Breast epithelium (tissue), 4 donors: Measurements from ENCODE around the gene SRMS. TPM values are rescaled to one million over a fixed set of nuclear protein-coding genes. Genes with fewer than 3 reads are reported as not detected.

Experiments
- DNase-seq, 2 donors: peaks; one replicate each; pipeline ENCODE4 v3.0.0-alpha.2; 2019; ENCODE audit warnings: low spot score in 2 of 2
- H3K27ac ChIP-seq, 2 donors: fragments of 200-600 bp; sonication (generic) in 1 of 2; one replicate each; pipeline ENCODE4 v1.5.1; 2016 to 2019; ENCODE audit warnings: mild to moderate bottlenecking in 1 of 2
- H3K27me3 ChIP-seq, 2 donors: fragments of 200-600 bp; sonication (generic) in 1 of 2; one replicate each; pipeline versions ENCODE4 v1.5.1 to v1.6.0; 2017 to 2019; ENCODE audit warnings: control low read depth in 1 of 2, mild to moderate bottlenecking in 1 of 2
- H3K36me3 ChIP-seq: fragments of 200-600 bp; one replicate; pipeline ENCODE4 v1.5.1; 2019
- H3K4me1 ChIP-seq, 2 donors: fragments of 200-600 bp; sonication (generic); one replicate each; pipeline ENCODE4 v1.5.1; 2016 to 2019; ENCODE audit warnings: control low read depth in 1 of 2
- H3K4me3 ChIP-seq, 3 donors: fragments of 200-600 bp; sonication (generic); 1 replicate in 2 of 3; 2 replicates in 1 of 3; pipeline ENCODE4 v1.5.1; 2016 to 2019; ENCODE audit warnings: mild to moderate bottlenecking in 3 of 3, moderate library complexity in 2 of 3
- H3K9me3 ChIP-seq, 2 donors: fragments of 200-600 bp; sonication (generic) in 1 of 2; one replicate each; pipeline ENCODE4 v1.5.1; 2016 to 2019; ENCODE audit warnings: control low read depth in 1 of 2
- CTCF ChIP-seq, 3 donors: fragments of 450-650 bp; IDR thresholded peaks; one replicate each; pipeline ENCODE4 v1.5.1; 2016 to 2017; ENCODE audit warnings: antibody characterized with exemption in 3 of 3, mild to moderate bottlenecking in 3 of 3, moderate library complexity in 3 of 3
- POLR2A ChIP-seq: fragments of 450-650 bp; IDR thresholded peaks from one replicate; pipeline ENCODE4 v1.6.1; 2016; ENCODE audit warnings: antibody characterized with exemption, mild to moderate bottlenecking, moderate library complexity
- POLR2AphosphoS5 ChIP-seq, 3 donors: sonication (generic); formaldehyde crosslinking; IDR thresholded peaks; one replicate each; pipeline ENCODE4 v1.6.1; 2017; ENCODE audit warnings: antibody characterized with exemption in 3 of 3
- intact Hi-C: fragments of 100-400 bp; cut with DNase I; formaldehyde crosslinking; loops from one replicate; pipeline ENCODE4 v1.15.1; 2023; ENCODE audit warnings: low total_unique reads
- total RNA-seq, 3 donors: library from RNA; depleted of rRNA; stranded (reverse); fragments of >200 nt; gene quantifications; one replicate each; pipeline ENCODE4 v1.1.0, GENCODE V29; 2016

SRMS gene
- total RNA-seq, 3 donors from 2014 or later, result 0.59 to 0.66 TPM; not detected in 1

- peak within 1 kb of the TSS; percentile 17 to 53 (median 37) for H3K4me3 ChIP-seq
- intact Hi-C loops, result loop anchor here (5.0 to 10.0 kb wide), 2 partner anchors 98 to 435 kb away; no protein-coding TSS in a partner anchor
Observed at GRCh38 chr20:63536997-63537524, 10.5 kb downstream of the SRMS start, which contains the start of gene PTK6. TSS of gene PTK6 (minus strand) at chr20:63537376. CDS start at chr20:63537314, 62 bp downstream.

GRCh38 chr20:63536241-63536977 lies 11.1 kb downstream of the SRMS start:
- Histone ChIP-seq H3K27me3 (peaks cover 4 to 10% of the 10 kb centered on the region in 2 donors), H3K9me3 (no peaks in the 10 kb centered on the region), H3K27ac (peak overlapping the region; percentile 84 to 85), H3K4me3 (peak overlapping the region in 2 of 3 donors; percentile 37 to 53), H3K4me1 (peaks cover 10 to 17% of the 10 kb centered on the region in 2 donors), H3K36me3 (no peaks in the 10 kb centered on the region)
- no peak for TF ChIP-seq CTCF (IDR thresholded peaks at IDR 0.05)
- no peak for TF ChIP-seq POLR2AphosphoS5 (IDR thresholded peaks at IDR 0.05)
- TF ChIP-seq POLR2A, result no peak
- intact Hi-C loops, result loop anchor here (5.0 to 10.0 kb wide), 2 partner anchors 98 to 436 kb away; no protein-coding TSS in a partner anchor
- DNase-seq, result peak; percentile 51 to 82

More at GRCh38 chr20:63536997-63537524, 10.5 kb downstream of the SRMS start, which contains the start of gene PTK6:
- Histone ChIP-seq H3K36me3 (no peaks in the 10 kb centered on the region), H3K4me1 (peaks cover 10 to 17% of the 10 kb centered on the region in 2 donors), H3K9me3 (no peaks in the 10 kb centered on the region), H3K27ac (peak within 1 kb of the TSS; percentile 84 to 85), H3K27me3 (peaks cover 4 to 10% of the 10 kb centered on the region in 2 donors)
- peak in 1 of 2 donors; percentile 43 for DNase-seq
- no peak for TF ChIP-seq POLR2A
- TF ChIP-seq CTCF (IDR thresholded peaks at IDR 0.05), result no peak
- TF ChIP-seq POLR2AphosphoS5 (IDR thresholded peaks at IDR 0.05), result no peak

- no peak overlapping the region for H3K27ac ChIP-seq
- TF ChIP-seq POLR2AphosphoS5 (IDR thresholded peaks at IDR 0.05) (no peak), CTCF (IDR thresholded peaks at IDR 0.05) (no peak), POLR2A (no peak)
- intact Hi-C loops, result loop anchor here (5.0 to 10.0 kb wide), 2 partner anchors 100 to 437 kb away; no protein-coding TSS in a partner anchor
- no peak for DNase-seq
- H3K4me1 ChIP-seq, result peaks cover 10 to 17% of the 10 kb centered on the region in 2 donors
- peaks cover 7 to 10% of the 10 kb centered on the region in 2 donors for H3K27me3 ChIP-seq
- H3K9me3 ChIP-seq, result no peaks in the 10 kb centered on the region
- peak overlapping the region in 1 of 3 donors; percentile 48 for H3K4me3 ChIP-seq
- no peaks in the 10 kb centered on the region for H3K36me3 ChIP-seq
Observed at GRCh38 chr20:63534831-63535651, 12.5 kb downstream of the SRMS start.

- Histone ChIP-seq H3K27me3 (peaks cover 7 to 10% of the 10 kb centered on the region in 2 donors), H3K4me1 (peaks cover 10 to 17% of the 10 kb centered on the region in 2 donors), H3K9me3 (no peaks in the 10 kb centered on the region), H3K36me3 (no peaks in the 10 kb centered on the region), H3K4me3 (peak overlapping the region in 2 of 3 donors; percentile 11 to 48), H3K27ac (no peak overlapping the region)
- DNase-seq, result no peak
- intact Hi-C loops, result loop anchor here (10.0 kb wide), 1 partner anchor 100 kb away; no protein-coding TSS in a partner anchor
- TF ChIP-seq POLR2AphosphoS5 (IDR thresholded peaks at IDR 0.05) (no peak), CTCF (IDR thresholded peaks at IDR 0.05) (no peak), POLR2A (no peak)
Observed at GRCh38 chr20:63534427-63534830, 13.1 kb downstream of the SRMS start.
